Loucy (cell line): Measurements from ENCODE around the gene SUPV3L1.

ENCODE experiments used
- EZH2phosphoT487 ChIP-seq: fragments of 200-600 bp; IDR thresholded peaks from 2 replicates; pipeline ENCODE4 v1.6.1; 2018; ENCODE audit warnings: antibody characterized with exemption, mild to moderate bottlenecking, moderate library complexity, borderline replicate concordance
- TF ChIP-seq, protein P1 (sequence below): fragments of 200-600 bp; sonication (generic); conservative IDR thresholded peaks from 2 replicates; pipeline ENCODE4 v1.5.1; 2014; ENCODE audit warnings: mild to moderate bottlenecking, antibody characterized with exemption, low read length

GRCh38 chr10:69248117-69248730 is 68.2 kb downstream of the SUPV3L1 start:
- TF ChIP-seq, protein P1, sequence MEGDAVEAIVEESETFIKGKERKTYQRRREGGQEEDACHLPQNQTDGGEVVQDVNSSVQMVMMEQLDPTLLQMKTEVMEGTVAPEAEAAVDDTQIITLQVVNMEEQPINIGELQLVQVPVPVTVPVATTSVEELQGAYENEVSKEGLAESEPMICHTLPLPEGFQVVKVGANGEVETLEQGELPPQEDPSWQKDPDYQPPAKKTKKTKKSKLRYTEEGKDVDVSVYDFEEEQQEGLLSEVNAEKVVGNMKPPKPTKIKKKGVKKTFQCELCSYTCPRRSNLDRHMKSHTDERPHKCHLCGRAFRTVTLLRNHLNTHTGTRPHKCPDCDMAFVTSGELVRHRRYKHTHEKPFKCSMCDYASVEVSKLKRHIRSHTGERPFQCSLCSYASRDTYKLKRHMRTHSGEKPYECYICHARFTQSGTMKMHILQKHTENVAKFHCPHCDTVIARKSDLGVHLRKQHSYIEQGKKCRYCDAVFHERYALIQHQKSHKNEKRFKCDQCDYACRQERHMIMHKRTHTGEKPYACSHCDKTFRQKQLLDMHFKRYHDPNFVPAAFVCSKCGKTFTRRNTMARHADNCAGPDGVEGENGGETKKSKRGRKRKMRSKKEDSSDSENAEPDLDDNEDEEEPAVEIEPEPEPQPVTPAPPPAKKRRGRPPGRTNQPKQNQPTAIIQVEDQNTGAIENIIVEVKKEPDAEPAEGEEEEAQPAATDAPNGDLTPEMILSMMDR, result no peak
- no peak for TF ChIP-seq EZH2phosphoT487
